Right lobe of liver (tissue), 4 donors: ENCODE measurements around the gene IRX4.

ENCODE experiments used
- CTCF ChIP-seq, 4 donors: fragments of 200-600 bp in 3 of 4; fragments of 450-650 bp in 1 of 4; IDR thresholded peaks; one replicate each; pipeline versions ENCODE4 v1.5.1 to v1.8.0; 2016 to 2022; ENCODE audit warnings: antibody characterized with exemption in 4 of 4, mild to moderate bottlenecking in 2 of 4
- POLR2A ChIP-seq: fragments of 450-650 bp; IDR thresholded peaks from one replicate; pipeline ENCODE4 v1.6.1; 2017; ENCODE audit warnings: antibody characterized with exemption, mild to moderate bottlenecking
- donor health status: DM: no; HTN: no; CAD: no.
- donor health status: DM: no; HTN: no; CAD: no.
- donor health status: DM: no; HTN: yes; CAD: no.

DNA sequence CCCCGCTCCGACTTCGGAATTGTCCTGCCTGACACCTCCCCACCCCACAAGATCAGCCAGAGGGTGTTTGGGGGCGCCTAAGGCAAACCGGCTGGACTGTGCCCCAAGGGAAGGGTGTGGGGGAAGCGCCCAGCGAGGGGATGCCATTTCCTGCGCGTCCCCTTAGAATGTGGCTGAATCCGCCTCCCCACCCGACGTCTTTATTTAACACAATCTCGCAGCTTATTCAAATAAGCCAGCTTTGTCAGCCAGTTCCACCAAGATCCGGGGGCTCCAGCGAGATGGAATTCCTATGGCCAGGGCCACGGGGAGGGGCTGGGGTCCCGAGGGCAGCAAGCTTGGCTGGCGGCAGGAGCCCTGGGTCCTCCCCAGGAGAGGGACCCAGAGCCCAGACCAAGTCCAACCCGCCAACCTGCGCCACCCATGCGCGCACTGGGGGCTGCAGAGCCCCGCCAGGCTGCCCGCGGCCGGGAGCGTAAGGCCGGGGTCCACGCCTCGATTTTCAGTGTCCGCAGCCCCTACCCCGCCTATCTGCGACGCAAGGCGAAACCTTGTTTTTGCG lies 7.4 kb downstream of the IRX4 start:
- TF ChIP-seq CTCF (IDR thresholded peaks at IDR 0.05) (no peak), POLR2A (no peak)
